Body of pancreas (tissue), 4 donors: ENCODE measurements around the gene DDR1. TPM values are rescaled to one million over a fixed set of nuclear protein-coding genes. Genes with fewer than 3 reads are reported as not detected.

Experiments
- ATAC-seq: fragments of 150-250 bp; one replicate; pipeline ENCODE4 v1.9.1; 2016
- DNase-seq, 4 donors: peaks; one replicate each; pipeline ENCODE4 v3.0.0-alpha.2; 2019
- H3K27ac ChIP-seq, 4 donors: fragments of 200-600 bp; sonication (generic); 1 replicate in 3 of 4; 2 replicates in 1 of 4; pipeline versions ENCODE4 v1.5.1 to v1.6.1; 2016 to 2019; ENCODE audit warnings: mild to moderate bottlenecking in 1 of 4, mixed read lengths in 1 of 4, moderate library complexity in 1 of 4
- H3K27me3 ChIP-seq, 2 donors: fragments of 200-600 bp; sonication (generic); one replicate each; pipeline ENCODE4 v1.6.0; 2016; ENCODE audit warnings: mild to moderate bottlenecking in 1 of 2
- H3K36me3 ChIP-seq, 2 donors: fragments of 200-600 bp; sonication (generic); replicated peaks in 1 of 2; 2 replicates each; pipeline ENCODE4 v1.5.1; 2016; ENCODE audit warnings: low read depth in 2 of 2; ENCODE audit not compliant: insufficient read depth in 1 of 2
- H3K4me1 ChIP-seq: fragments of 200-600 bp; sonication (generic); one replicate; pipeline ENCODE4 v1.6.0; 2016
- H3K4me3 ChIP-seq, 2 donors: fragments of 200-600 bp; sonication (generic); 1 replicate in 1 of 2; 2 replicates in 1 of 2; pipeline ENCODE4 v1.5.1; 2016 to 2019
- H3K9me3 ChIP-seq, 3 donors: fragments of 200-600 bp; sonication (generic); 1 replicate in 2 of 3; 2 replicates in 1 of 3; pipeline ENCODE4 v1.5.1; 2016
- CTCF ChIP-seq, 7 experiments: fragments of 450-650 bp in 4 of 7; fragments of 200-600 bp in 3 of 7; sonication (generic) in 3 of 7; IDR thresholded peaks; one replicate each; pipeline ENCODE4 v1.5.1; 2016 to 2019; ENCODE audit warnings: antibody characterized with exemption in 7 of 7
- POLR2A ChIP-seq, 3 donors: fragments of 450-650 bp; IDR thresholded peaks; one replicate each; pipeline ENCODE4 v1.6.1; 2016; ENCODE audit warnings: antibody characterized with exemption in 3 of 3, mild to moderate bottlenecking in 2 of 3
- WGBS, 2 donors: methylation state at CpG; one replicate each; pipeline ENCODE4 v1.1.5; 2017; 5-methylcytosine and 5-hydroxymethylcytosine counted together
- intact Hi-C: fragments of 100-400 bp; cut with DNase I; formaldehyde crosslinking; loops from one replicate; pipeline ENCODE4 v1.15.1; 2023
- total RNA-seq, 2 donors: library from RNA; depleted of rRNA; stranded (reverse); fragments of >200 nt; gene quantifications; one replicate each; pipeline ENCODE4 v1.1.0, GENCODE V29; 2016

Gene DDR1
- total RNA-seq, 2 donors from 2014 or later: 90.3 to 97.3 TPM

DNA sequence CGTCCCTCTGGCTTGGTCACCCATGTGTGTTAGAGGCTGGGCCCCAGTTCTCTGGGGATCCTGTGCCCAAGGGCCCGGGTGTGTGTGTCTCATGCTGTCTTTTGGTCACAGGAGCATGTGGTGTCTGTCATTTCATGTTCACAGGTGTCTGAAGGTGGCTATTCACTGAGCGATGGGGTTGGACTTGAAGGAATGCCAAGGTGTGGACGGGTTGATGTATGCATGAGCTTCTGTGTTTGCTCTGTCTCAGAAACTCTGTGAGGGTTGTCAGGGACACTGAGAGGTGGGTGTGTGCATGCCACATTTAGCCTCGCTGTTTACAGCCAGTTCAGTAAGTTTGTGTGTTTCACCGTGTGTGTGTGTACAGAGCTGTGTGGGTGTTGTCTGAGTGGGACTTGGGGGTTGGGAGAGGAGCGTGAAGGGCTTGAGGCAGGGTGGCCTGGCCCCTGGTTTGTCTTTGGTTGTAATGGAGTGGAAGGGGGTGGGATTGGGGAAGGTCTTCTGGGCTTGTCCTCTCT, 1.2 kb downstream of the DDR1 start:
- 13 to 21% methylated on average over 7 of the region's 7 CpGs for whole genome bisulfite sequencing, 2 donors
- peaks cover 55% of the 10 kb centered on the region for H3K4me1 ChIP-seq
- no peaks in the 10 kb centered on the region for H3K9me3 ChIP-seq
- peaks cover 11 to 16% of the 10 kb centered on the region in 2 donors for H3K36me3 ChIP-seq
- H3K4me3 ChIP-seq: no peak overlapping the region
- TF ChIP-seq CTCF (IDR thresholded peaks at IDR 0.05): no peak
- TF ChIP-seq POLR2A (IDR thresholded peaks at IDR 0.05): no peak
- H3K27ac ChIP-seq: peak overlapping the region; percentile 92 to 97 (median 96)
- DNase-seq: peak; percentile 37 to 72 (median 62)
- H3K27me3 ChIP-seq: no peaks in the 10 kb centered on the region
- intact Hi-C loops: no loop called here
- no peak for ATAC-seq

DNA sequence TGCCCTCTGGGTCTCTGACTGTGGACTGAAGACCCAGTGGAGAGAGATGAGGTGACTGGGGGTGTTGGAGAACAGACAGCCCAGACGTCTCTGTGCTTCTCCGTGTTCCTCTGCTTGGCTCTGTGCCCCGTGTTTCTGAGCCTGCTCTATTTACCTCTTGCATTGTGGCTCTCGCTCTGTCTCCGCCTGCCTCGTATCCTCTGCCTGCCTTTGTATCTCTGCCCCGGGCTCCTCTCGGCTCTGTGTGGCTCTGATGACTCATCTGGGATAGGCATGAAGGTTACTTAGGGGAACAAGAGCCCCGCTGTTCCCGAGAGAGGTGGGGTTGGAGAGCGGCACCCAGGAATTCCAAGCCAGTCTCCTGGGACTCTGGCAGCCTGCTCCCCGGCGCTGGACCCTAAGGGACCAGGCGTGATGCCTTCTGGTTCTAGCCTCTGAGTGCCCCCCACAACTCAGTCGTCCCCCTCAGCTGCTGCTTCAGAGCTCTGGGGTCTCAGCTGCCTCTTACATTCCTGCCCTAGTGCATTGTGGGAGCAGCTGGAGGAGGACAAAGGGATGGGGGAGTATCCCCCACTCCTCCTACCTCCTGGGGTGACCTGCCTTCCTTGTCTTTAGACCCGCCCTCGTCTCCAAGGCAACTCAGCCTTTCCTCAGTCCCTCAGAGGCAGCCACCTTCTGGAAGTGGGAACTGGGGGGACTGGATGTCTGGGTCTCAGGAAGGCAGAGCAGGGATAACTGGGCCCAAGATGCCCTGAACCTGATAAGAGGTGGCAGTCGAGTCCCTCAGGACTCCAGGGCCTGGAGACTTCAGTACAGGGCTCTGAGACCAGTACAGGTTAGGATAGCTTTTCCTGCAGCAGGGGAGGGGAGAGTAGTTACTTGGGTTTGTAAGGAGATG, 1.9 kb downstream of the DDR1 start:
- H3K27me3 ChIP-seq: no peaks in the 10 kb centered on the region
- H3K27ac ChIP-seq: peak overlapping the region; percentile 92 to 97 (median 96)
- no peak overlapping the region for H3K4me3 ChIP-seq
- no peak for TF ChIP-seq CTCF (IDR thresholded peaks at IDR 0.05)
- TF ChIP-seq POLR2A (IDR thresholded peaks at IDR 0.05): peak in 2 of 3 donors; percentile 47 to 52
- H3K4me1 ChIP-seq: peaks cover 55% of the 10 kb centered on the region
- ATAC-seq (no peak), DNase-seq (peak; percentile 40 to 62 (median 58))
- H3K9me3 ChIP-seq: no peaks in the 10 kb centered on the region
- intact Hi-C loops: no loop called here
- H3K36me3 ChIP-seq: peaks cover 11 to 18% of the 10 kb centered on the region in 2 donors
- WGBS, 2 donors: 22 to 31% methylated on average over 16 to 18 of the region's 18 CpGs

DNA sequence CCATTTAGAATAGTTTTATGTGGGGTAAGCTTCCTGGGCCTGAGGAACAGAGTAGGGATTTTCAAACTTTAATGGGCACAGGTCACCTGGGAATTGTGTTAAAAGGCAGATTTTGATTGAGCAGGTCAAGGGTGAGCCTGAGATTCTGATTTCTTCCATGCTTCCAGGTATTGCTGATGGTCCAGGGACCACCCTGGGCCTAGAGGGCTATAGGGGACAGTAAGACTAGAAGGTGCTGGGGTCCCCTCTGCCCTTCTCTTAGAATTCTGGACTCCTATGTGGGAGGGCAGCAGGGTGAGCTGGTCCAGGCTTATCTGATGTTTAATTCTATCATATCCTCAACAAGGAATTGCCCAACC, 2.6 kb downstream of the DDR1 start:
- Histone ChIP-seq H3K36me3 (peaks cover 15 to 18% of the 10 kb centered on the region in 2 donors), H3K27ac (peak overlapping the region in 3 of 4 donors; percentile 92 to 97 (median 96)), H3K27me3 (no peaks in the 10 kb centered on the region), H3K4me1 (peaks cover 50% of the 10 kb centered on the region), H3K9me3 (no peaks in the 10 kb centered on the region), H3K4me3 (no peak overlapping the region)
- no peak for ATAC-seq
- TF ChIP-seq POLR2A (IDR thresholded peaks at IDR 0.05): no peak
- no peak for TF ChIP-seq CTCF (IDR thresholded peaks at IDR 0.05)
- DNase-seq: no peak
- intact Hi-C loops: no loop called here

- no peak overlapping the region for H3K4me3 ChIP-seq
- ATAC-seq (no peak), DNase-seq (no peak)
- no peaks in the 10 kb centered on the region for H3K27me3 ChIP-seq
- peak overlapping the region in 1 of 4 donors; percentile 8 for H3K27ac ChIP-seq
- peaks cover 20 to 25% of the 10 kb centered on the region in 2 donors for H3K36me3 ChIP-seq
- intact Hi-C loops: no loop called here
- H3K4me1 ChIP-seq: peaks cover 41% of the 10 kb centered on the region
- WGBS, 2 donors: 41 to 51% methylated on average over 6 of the region's 6 CpGs
- no peaks in the 10 kb centered on the region for H3K9me3 ChIP-seq
- TF ChIP-seq POLR2A (IDR thresholded peaks at IDR 0.05): no peak
- no peak for TF ChIP-seq CTCF (IDR thresholded peaks at IDR 0.05)
These were observed 3.8 kb downstream of the DDR1 start for GRCh38 chr6:30887901-30888815.
